Measurements from ENCODE around the gene HECTD3. TPM values are rescaled to one million over a fixed set of nuclear protein-coding genes. Genes with fewer than 3 reads are reported as not detected.
"Not testable (repeated sequence)": the region's sequence is repeated elsewhere in the genome, so short reads cannot be mapped to it uniquely, and the experiment has no call there.

Gene HECTD3
- polyA plus RNA-seq, 2 donors = 25.1 to 38.6 TPM

DNA sequence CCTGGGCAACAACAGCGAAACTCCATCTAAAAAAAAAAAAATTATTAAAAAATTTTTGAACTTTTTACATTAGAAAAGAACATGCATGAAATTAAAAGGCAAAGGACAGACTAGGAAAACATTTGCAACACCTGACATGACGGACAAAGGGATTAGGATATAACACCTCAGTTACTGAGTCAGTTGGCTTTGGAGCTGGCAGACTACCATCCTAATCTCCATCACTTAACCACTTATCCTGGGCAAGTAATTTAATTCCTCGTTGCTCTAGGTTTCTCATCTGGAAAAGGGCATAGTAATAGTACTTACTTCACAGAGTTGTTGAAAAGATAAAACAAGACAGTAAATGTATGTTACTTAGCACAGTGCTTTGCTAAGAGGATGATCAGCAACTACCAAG is 11.9 kb downstream of the HECTD3 start:
- Histone ChIP-seq H3K27me3 (ENCODE audit: control insufficient read depth in 1 of 2, insufficient read depth in 2 of 2, low read length in 2 of 2) (no peaks in the 10 kb centered on the region), H3K36me3 (ENCODE audit: control insufficient read depth in 2 of 2, insufficient read depth in 2 of 2, low read length in 1 of 2) (peaks cover 19 to 22% of the 10 kb centered on the region in 2 donors), H3K4me3 (ENCODE audit: low read depth in 1 of 2, low read length in 2 of 2) (no peak overlapping the region), H3K4me1 (ENCODE audit: control insufficient read depth in 2 of 2, insufficient read depth in 2 of 2, low read length in 1 of 2) (no peaks in the 10 kb centered on the region), H3K9me3 (ENCODE audit: control insufficient read depth in 2 of 2, insufficient read depth in 1 of 2, low read depth in 1 of 2, low read length in 1 of 2) (no peaks in the 10 kb centered on the region), H3K27ac (ENCODE audit: low read depth in 2 of 2, low read length in 1 of 2) (no peak overlapping the region)
- WGBS, 2 donors = 69 to 73% methylated on average over 3 of the region's 3 CpGs

DNA sequence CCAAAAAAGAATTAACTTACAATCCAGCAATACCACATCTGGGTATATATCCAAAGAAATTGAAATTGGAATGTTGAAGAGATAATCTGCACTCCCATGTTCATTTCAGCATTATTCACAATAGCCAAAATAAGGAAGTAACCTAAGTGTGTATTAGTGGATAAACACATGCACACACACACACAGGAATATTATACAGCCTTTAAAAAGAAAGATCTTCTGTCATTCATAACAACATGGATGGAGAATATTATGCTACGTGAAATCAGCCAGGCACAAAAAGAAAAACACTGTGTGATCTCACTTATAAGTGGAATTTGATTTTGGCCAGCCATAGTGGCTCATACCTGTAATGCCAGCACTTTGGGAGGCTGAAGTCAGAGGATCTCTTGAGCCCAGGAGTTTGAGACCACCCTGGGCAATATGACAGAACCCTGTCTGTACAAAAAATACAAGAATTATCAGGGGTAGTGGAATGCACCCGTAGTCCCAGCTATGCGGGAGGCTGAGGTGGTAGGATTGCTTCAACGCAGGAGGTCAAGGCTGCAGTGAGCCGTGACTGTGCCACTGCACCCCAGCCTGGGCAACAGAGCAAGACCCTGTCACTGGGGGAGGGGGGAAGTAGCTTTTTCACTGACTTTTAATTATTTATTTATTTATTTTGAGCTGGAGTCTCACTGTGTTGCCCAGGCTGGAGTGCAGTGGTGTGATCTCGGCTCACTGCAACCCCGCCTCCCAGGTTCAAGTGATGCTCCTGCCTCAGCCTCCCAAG is 15.5 kb downstream of the HECTD3 start:
- WGBS, 2 donors = 95 to 99% methylated on average over 7 of the region's 7 CpGs
- no peaks in the 10 kb centered on the region for H3K4me1 ChIP-seq (ENCODE audit: control insufficient read depth in 2 of 2, insufficient read depth in 2 of 2, low read length in 1 of 2)
- no peaks in the 10 kb centered on the region for H3K9me3 ChIP-seq (ENCODE audit: control insufficient read depth in 2 of 2, insufficient read depth in 1 of 2, low read depth in 1 of 2, low read length in 1 of 2)
- no peaks in the 10 kb centered on the region for H3K27me3 ChIP-seq (ENCODE audit: control insufficient read depth in 1 of 2, insufficient read depth in 2 of 2, low read length in 2 of 2)
- no peak overlapping the region for H3K4me3 ChIP-seq (ENCODE audit: low read depth in 1 of 2, low read length in 2 of 2)
- no peaks in the 10 kb centered on the region for H3K36me3 ChIP-seq (ENCODE audit: control insufficient read depth in 2 of 2, insufficient read depth in 2 of 2, low read length in 1 of 2)
- H3K27ac ChIP-seq (ENCODE audit: low read depth in 2 of 2, low read length in 1 of 2) = no peak overlapping the region

DNA sequence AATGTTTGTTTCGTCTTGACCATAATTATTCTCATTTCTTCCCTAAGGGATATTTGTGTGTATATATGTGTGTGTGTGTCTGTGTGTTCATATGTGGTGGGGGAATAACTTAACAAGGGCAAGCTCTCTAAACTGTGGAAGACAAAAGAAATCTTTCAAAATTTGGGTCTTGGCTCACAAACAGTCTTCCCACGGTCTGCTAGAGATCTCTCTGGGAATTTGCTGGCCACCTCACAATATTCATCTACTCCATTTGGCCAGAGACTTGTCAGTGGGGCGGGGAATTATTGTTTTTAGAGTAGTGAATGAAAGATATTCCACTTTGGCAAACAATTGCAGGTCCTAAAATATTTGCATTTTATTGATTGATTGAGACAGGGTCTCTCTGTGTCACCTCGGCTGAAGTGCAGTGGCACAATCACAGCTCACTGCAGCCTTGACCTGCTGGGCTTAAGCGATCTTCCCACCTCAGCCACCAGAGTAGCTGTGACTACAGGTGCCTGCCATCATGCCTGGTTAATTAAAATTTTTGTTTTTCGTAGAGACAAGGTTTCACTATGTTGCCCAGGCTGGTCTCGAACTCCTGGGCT is 16.7 kb downstream of the HECTD3 start:
- no peaks in the 10 kb centered on the region for H3K9me3 ChIP-seq (ENCODE audit: control insufficient read depth in 2 of 2, insufficient read depth in 1 of 2, low read depth in 1 of 2, low read length in 1 of 2)
- H3K4me1 ChIP-seq (ENCODE audit: control insufficient read depth in 2 of 2, insufficient read depth in 2 of 2, low read length in 1 of 2) = no peaks in the 10 kb centered on the region
- H3K4me3 ChIP-seq (ENCODE audit: low read depth in 1 of 2, low read length in 2 of 2) = no peak overlapping the region
- no peaks in the 10 kb centered on the region for H3K36me3 ChIP-seq (ENCODE audit: control insufficient read depth in 2 of 2, insufficient read depth in 2 of 2, low read length in 1 of 2)
- H3K27me3 ChIP-seq (ENCODE audit: control insufficient read depth in 1 of 2, insufficient read depth in 2 of 2, low read length in 2 of 2) = no peaks in the 10 kb centered on the region
- WGBS, 2 donors = 69 to 74% methylated on average over 7 of the region's 7 CpGs
- H3K27ac ChIP-seq (ENCODE audit: low read depth in 2 of 2, low read length in 1 of 2) = no peak overlapping the region

DNA sequence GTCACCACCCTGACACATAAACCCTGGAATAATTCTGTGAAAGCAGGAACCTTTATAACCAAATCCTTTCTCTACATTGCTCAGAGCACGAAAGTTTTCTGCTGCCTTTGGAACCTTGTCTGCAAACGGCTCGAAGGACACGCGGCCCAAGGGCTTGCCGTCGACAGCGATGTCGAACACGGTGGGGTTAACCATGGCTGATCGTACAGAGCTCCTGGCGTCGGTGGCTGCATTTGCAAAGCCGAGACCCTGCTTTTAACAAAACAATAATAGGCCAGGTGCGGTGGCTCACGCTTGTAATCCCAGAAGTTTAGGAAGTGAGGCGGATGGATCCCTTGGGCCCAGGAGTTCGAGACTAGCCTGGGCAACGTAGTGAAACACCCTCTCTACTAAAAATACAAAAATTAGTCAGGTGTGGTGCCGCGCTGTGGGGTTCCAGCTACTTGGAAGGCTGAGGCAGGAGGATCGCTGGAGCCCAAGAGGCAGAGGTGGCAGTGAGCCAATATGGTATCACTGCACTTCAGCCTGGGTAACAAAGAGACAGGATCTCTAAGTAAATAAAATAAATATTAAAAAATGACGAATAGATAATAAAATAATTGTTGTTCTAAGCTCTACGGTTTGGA is 22.5 kb downstream of the HECTD3 start:
- Histone ChIP-seq H3K36me3 (ENCODE audit: control insufficient read depth in 2 of 2, insufficient read depth in 2 of 2, low read length in 1 of 2) (no peaks in the 10 kb centered on the region), H3K4me3 (ENCODE audit: low read depth in 1 of 2, low read length in 2 of 2) (no peak overlapping the region), H3K27ac (ENCODE audit: low read depth in 2 of 2, low read length in 1 of 2) (no peak overlapping the region), H3K9me3 (ENCODE audit: control insufficient read depth in 2 of 2, insufficient read depth in 1 of 2, low read depth in 1 of 2, low read length in 1 of 2) (no peaks in the 10 kb centered on the region), H3K4me1 (ENCODE audit: control insufficient read depth in 2 of 2, insufficient read depth in 2 of 2, low read length in 1 of 2) (peaks cover 0 to 2% of the 10 kb centered on the region in 2 donors), H3K27me3 (ENCODE audit: control insufficient read depth in 1 of 2, insufficient read depth in 2 of 2, low read length in 2 of 2) (no peaks in the 10 kb centered on the region)
- 92 to 93% methylated on average over 24 of the region's 24 CpGs for WGBS, 2 donors

DNA sequence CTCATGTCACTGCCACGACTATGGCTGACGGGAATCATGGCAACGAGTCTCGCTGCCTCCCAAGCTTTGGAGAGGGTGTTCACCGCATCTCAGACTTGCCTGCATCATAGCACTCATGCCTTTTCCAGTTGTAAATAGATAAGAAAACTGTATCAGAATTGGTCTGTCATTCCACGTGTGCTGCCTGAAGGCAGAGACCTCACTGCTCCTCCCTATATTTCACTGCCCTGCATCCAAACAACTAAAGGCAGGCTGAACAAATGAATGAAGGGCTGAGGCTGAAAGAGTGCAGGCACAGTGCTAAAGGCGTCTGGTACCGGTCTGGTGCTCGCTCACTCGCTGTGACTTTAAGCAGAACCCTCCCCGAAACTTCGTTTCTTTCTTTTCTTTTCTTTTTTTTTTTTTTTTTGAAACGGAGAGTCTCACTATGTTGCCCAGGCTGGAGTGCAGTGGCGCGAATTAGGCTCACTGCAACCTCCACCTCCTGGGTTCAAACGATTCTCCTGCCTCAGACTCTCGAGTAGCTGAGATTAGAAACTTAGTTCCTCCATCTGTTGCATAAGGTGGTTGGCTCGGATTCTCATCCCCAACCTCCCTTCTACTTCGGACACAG is 25.3 kb downstream of the HECTD3 start:
- peak overlapping the region; percentile 72 to 92 for H3K4me3 ChIP-seq (ENCODE audit: low read depth in 1 of 2, low read length in 2 of 2)
- peak overlapping the region; percentile 63 to 84 for H3K27ac ChIP-seq (ENCODE audit: low read depth in 2 of 2, low read length in 1 of 2)
- 5 to 6% methylated on average over 19 of the region's 19 CpGs for WGBS, 2 donors
- H3K9me3 ChIP-seq (ENCODE audit: control insufficient read depth in 2 of 2, insufficient read depth in 1 of 2, low read depth in 1 of 2, low read length in 1 of 2) = no peaks in the 10 kb centered on the region
- peaks cover 0 to 2% of the 10 kb centered on the region in 2 donors for H3K4me1 ChIP-seq (ENCODE audit: control insufficient read depth in 2 of 2, insufficient read depth in 2 of 2, low read length in 1 of 2)
- no peaks in the 10 kb centered on the region for H3K36me3 ChIP-seq (ENCODE audit: control insufficient read depth in 2 of 2, insufficient read depth in 2 of 2, low read length in 1 of 2)
- H3K27me3 ChIP-seq (ENCODE audit: control insufficient read depth in 1 of 2, insufficient read depth in 2 of 2, low read length in 2 of 2) = no peaks in the 10 kb centered on the region

DNA sequence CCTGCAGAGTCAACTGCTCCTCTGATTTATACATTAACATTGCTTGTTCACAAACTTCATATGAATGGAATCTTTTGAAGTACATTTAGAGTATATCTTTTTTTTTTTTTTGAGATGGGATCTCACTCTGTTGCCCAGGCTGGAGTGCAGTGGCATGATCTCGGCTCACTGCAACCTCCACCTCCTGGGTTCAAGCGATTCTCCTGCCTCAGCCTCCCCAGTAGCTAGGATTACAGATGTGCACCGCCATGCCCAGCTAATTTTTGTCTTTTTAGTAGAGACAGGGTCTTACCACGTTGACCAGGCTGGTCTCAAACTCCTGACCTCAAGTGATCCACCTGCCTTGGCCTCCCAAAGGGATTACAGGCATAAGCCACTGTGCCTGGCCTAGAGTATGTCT is 33.8 kb downstream of the HECTD3 start:
- H3K27me3 ChIP-seq (ENCODE audit: control insufficient read depth in 1 of 2, insufficient read depth in 2 of 2, low read length in 2 of 2); H3K27ac ChIP-seq (ENCODE audit: low read depth in 2 of 2, low read length in 1 of 2); H3K4me1 ChIP-seq (ENCODE audit: control insufficient read depth in 2 of 2, insufficient read depth in 2 of 2, low read length in 1 of 2); H3K4me3 ChIP-seq (ENCODE audit: low read depth in 1 of 2, low read length in 2 of 2); H3K9me3 ChIP-seq (ENCODE audit: control insufficient read depth in 2 of 2, insufficient read depth in 1 of 2, low read depth in 1 of 2, low read length in 1 of 2): not testable (repeated sequence)
- WGBS, 2 donors = 97% methylated on average over 4 of the region's 4 CpGs
- H3K36me3 ChIP-seq (ENCODE audit: control insufficient read depth in 2 of 2, insufficient read depth in 2 of 2, low read length in 1 of 2) = peaks cover 0 to 11% of the 10 kb centered on the region in 2 donors

DNA sequence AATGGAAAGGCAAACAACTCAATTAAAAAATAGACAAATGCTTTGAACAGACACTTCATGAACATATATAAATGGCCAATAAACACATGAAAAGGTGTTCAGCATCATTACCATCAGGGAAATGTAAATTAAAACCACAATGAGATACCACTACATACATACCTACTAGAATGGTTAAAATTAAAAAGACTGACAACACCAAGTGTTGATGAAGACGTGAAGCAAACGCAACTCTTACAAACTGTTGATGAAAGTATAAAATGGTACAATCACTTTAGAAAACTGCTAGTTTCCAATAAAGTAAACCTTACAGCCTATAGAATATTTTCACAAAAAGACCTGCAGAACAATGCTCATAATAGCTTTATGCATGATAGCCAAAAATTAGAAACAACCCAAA is 34.9 kb downstream of the HECTD3 start:
- WGBS, 2 donors = 97% methylated on average over 2 of the region's 2 CpGs
- no peak overlapping the region for H3K4me3 ChIP-seq (ENCODE audit: low read depth in 1 of 2, low read length in 2 of 2)
- no peaks in the 10 kb centered on the region for H3K9me3 ChIP-seq (ENCODE audit: control insufficient read depth in 2 of 2, insufficient read depth in 1 of 2, low read depth in 1 of 2, low read length in 1 of 2)
- no peaks in the 10 kb centered on the region for H3K27me3 ChIP-seq (ENCODE audit: control insufficient read depth in 1 of 2, insufficient read depth in 2 of 2, low read length in 2 of 2)
- no peak overlapping the region for H3K27ac ChIP-seq (ENCODE audit: low read depth in 2 of 2, low read length in 1 of 2)
- H3K4me1 ChIP-seq (ENCODE audit: control insufficient read depth in 2 of 2, insufficient read depth in 2 of 2, low read length in 1 of 2) = no peaks in the 10 kb centered on the region
- H3K36me3 ChIP-seq (ENCODE audit: control insufficient read depth in 2 of 2, insufficient read depth in 2 of 2, low read length in 1 of 2) = peaks cover 0 to 11% of the 10 kb centered on the region in 2 donors

DNA sequence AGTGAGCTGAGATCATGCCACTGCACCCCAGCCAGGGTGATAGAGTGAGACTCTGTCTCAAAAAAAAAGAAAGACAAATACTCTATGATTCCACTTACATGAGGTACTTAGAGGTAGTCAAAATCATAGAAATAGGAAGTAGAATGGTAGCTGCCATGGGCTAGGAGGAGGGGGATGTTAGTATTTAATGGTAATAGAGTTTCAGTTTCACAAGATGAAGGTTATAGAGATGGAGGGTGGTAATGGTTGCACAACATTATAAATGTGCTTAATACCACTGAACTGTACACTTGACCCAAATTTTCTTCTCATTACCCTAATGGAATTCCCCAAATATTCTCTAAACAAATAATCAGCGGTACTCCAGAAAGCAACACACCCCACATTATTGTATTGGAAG is 37.5 kb downstream of the HECTD3 start:
- no peak overlapping the region for H3K27ac ChIP-seq (ENCODE audit: low read depth in 2 of 2, low read length in 1 of 2)
- no peak overlapping the region for H3K4me3 ChIP-seq (ENCODE audit: low read depth in 1 of 2, low read length in 2 of 2)
- 91 to 100% methylated on average over 1 of the region's 1 CpG for WGBS, 2 donors
- H3K27me3 ChIP-seq (ENCODE audit: control insufficient read depth in 1 of 2, insufficient read depth in 2 of 2, low read length in 2 of 2) = no peaks in the 10 kb centered on the region
- no peaks in the 10 kb centered on the region for H3K9me3 ChIP-seq (ENCODE audit: control insufficient read depth in 2 of 2, insufficient read depth in 1 of 2, low read depth in 1 of 2, low read length in 1 of 2)
- H3K4me1 ChIP-seq (ENCODE audit: control insufficient read depth in 2 of 2, insufficient read depth in 2 of 2, low read length in 1 of 2) = no peaks in the 10 kb centered on the region
- peaks cover 0 to 8% of the 10 kb centered on the region in 2 donors for H3K36me3 ChIP-seq (ENCODE audit: control insufficient read depth in 2 of 2, insufficient read depth in 2 of 2, low read length in 1 of 2)

DNA sequence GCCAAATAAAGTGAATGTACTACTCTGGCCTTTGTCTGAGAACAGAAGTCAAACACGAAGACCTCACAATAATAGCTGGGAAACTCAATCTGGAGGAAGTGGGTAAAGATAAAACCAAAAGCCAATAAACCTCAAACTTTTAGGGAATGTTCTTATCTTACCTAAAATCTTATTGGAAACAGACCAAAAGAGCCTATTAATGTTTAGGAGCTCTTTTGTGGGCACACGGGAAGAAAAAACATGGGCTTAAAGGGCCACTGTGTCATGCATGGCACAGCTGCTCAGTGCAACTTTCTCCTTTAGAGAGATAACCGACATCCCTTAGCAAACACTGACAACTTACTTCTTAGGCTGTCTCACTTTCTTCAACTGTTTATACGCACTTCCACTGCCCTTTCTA is 40.8 kb downstream of the HECTD3 start:
- 56 to 57% methylated on average over 4 of the region's 4 CpGs for WGBS, 2 donors
- peaks cover 0 to 4% of the 10 kb centered on the region in 2 donors for H3K36me3 ChIP-seq (ENCODE audit: control insufficient read depth in 2 of 2, insufficient read depth in 2 of 2, low read length in 1 of 2)

More for the DNA sequence above, 40.8 kb downstream of the HECTD3 start:
- H3K9me3 ChIP-seq (ENCODE audit: control insufficient read depth in 2 of 2, insufficient read depth in 1 of 2, low read depth in 1 of 2, low read length in 1 of 2) = no peaks in the 10 kb centered on the region
- no peak overlapping the region for H3K27ac ChIP-seq (ENCODE audit: low read depth in 2 of 2, low read length in 1 of 2)
- no peak overlapping the region for H3K4me3 ChIP-seq (ENCODE audit: low read depth in 1 of 2, low read length in 2 of 2)
- H3K4me1 ChIP-seq (ENCODE audit: control insufficient read depth in 2 of 2, insufficient read depth in 2 of 2, low read length in 1 of 2) = no peaks in the 10 kb centered on the region
- H3K27me3 ChIP-seq (ENCODE audit: control insufficient read depth in 1 of 2, insufficient read depth in 2 of 2, low read length in 2 of 2) = no peaks in the 10 kb centered on the region
